Gastrocnemius medialis (tissue), 4 donors: ENCODE results near the gene GPR89A. TPM values are rescaled to one million over a fixed set of nuclear protein-coding genes. Genes with fewer than 3 reads are reported as not detected.
"Not testable (repeated sequence)": the region's sequence is repeated elsewhere in the genome, so short reads cannot be mapped to it uniquely, and the experiment has no call there.

ENCODE experiments used
- ATAC-seq, 2 donors: fragments of 150-250 bp; one replicate each; pipeline ENCODE4 v1.9.1; 2016
- DNase-seq, 2 donors: peaks; one replicate each; pipeline ENCODE4 v3.0.0-alpha.2; 2019
- H3K27ac ChIP-seq, 4 donors: fragments of 200-600 bp; sonication (generic); 1 replicate in 1 of 4; 2 replicates in 3 of 4; pipeline ENCODE4 v1.5.1; 2016 to 2018; ENCODE audit warnings: mild to moderate bottlenecking in 2 of 4, moderate library complexity in 1 of 4
- H3K27me3 ChIP-seq, 3 donors: fragments of 200-600 bp; sonication (generic) in 2 of 3; 1 replicate in 1 of 3; 2 replicates in 2 of 3; pipeline versions ENCODE4 v1.5.1 to v1.6.0; 2016 to 2019; ENCODE audit warnings: mild to moderate bottlenecking in 1 of 3, moderate library complexity in 1 of 3
- H3K36me3 ChIP-seq, 2 donors: fragments of 200-600 bp; sonication (generic) in 1 of 2; one replicate each; pipeline ENCODE4 v1.5.1; 2017 to 2018
- H3K4me1 ChIP-seq, 2 donors: fragments of 200-600 bp; sonication (generic) in 1 of 2; one replicate each; pipeline ENCODE4 v1.5.1; 2016 to 2017; ENCODE audit warnings: mild to moderate bottlenecking in 2 of 2
- H3K4me3 ChIP-seq, 4 donors: fragments of 200-600 bp; sonication (generic) in 3 of 4; 1 replicate in 1 of 4; 2 replicates in 3 of 4; pipeline ENCODE4 v1.5.1; 2016 to 2019; ENCODE audit warnings: mild to moderate bottlenecking in 2 of 4
- H3K9me3 ChIP-seq, 3 donors: fragments of 200-600 bp; sonication (generic) in 2 of 3; 1 replicate in 1 of 3; 2 replicates in 2 of 3; pipeline ENCODE4 v1.5.1; 2016 to 2019
- CTCF ChIP-seq, 5 experiments: fragments of 450-650 bp in 3 of 5; fragments of 200-600 bp in 2 of 5; sonication (generic) in 2 of 5; IDR thresholded peaks in 4 of 5; conservative IDR thresholded peaks in 1 of 5; 1 replicate in 4 of 5; 2 replicates in 1 of 5; pipeline ENCODE4 v1.5.1; 2016 to 2019; ENCODE audit warnings: antibody characterized with exemption in 5 of 5, mild to moderate bottlenecking in 3 of 5, moderate library complexity in 3 of 5
- POLR2A ChIP-seq, 2 donors: fragments of 450-650 bp; IDR thresholded peaks; one replicate each; pipeline ENCODE4 v1.6.1; 2017; ENCODE audit warnings: antibody characterized with exemption in 2 of 2, mild to moderate bottlenecking in 2 of 2, moderate library complexity in 2 of 2
- in situ Hi-C, 4 donors: fragments of 200-750 bp; cut with MboI; loops; one replicate each; pipeline versions ENCODE4 v1.15.0 to v1.8.0; 2017; ENCODE audit warnings: low sequenced_read_pairs in 4 of 4
- intact Hi-C: fragments of 100-400 bp; cut with DNase I; formaldehyde crosslinking; loops from one replicate; pipeline ENCODE4 v1.15.1; 2023; ENCODE audit warnings: low total_unique reads
- total RNA-seq, 4 donors: library from RNA; depleted of rRNA; stranded (reverse); fragments of >200 nt; gene quantifications; one replicate each; pipeline versions ENCODE4 v1.1.0 to v1.2.3, GENCODE V29; 2016

The GPR89A gene
- total RNA-seq, 4 donors from 2014 or later = 9.0 to 27.0 (median 19.4) TPM

GRCh38 chr1:145716641-145717345 lies 109.0 kb downstream of the GPR89A start:
- intact Hi-C loops (no loop called here), in situ Hi-C loops (no loop called here)
- H3K27me3 ChIP-seq = no peaks in the 10 kb centered on the region
- H3K27ac ChIP-seq = no peak overlapping the region
- TF ChIP-seq CTCF (IDR thresholded peaks at IDR 0.05 in 4 of 5, conservative IDR thresholded peaks at IDR 0.05 in 1 of 5) (no peak), POLR2A (IDR thresholded peaks at IDR 0.05) (no peak)
- ATAC-seq = no peak
- no peak for DNase-seq
- H3K4me3 ChIP-seq = no peak overlapping the region
- no peaks in the 10 kb centered on the region for H3K9me3 ChIP-seq
- H3K4me1 ChIP-seq = peaks cover 0 to 11% of the 10 kb centered on the region in 2 donors
- no peaks in the 10 kb centered on the region for H3K36me3 ChIP-seq

- ATAC-seq = no peak
- DNase-seq = no peak
- Histone ChIP-seq H3K9me3 (no peaks in the 10 kb centered on the region), H3K27me3 (no peaks in the 10 kb centered on the region), H3K36me3 (no peaks in the 10 kb centered on the region), H3K4me1 (peaks cover 0 to 11% of the 10 kb centered on the region in 2 donors), H3K27ac (no peak overlapping the region), H3K4me3 (no peak overlapping the region)
- in situ Hi-C loops (no loop called here), intact Hi-C loops (no loop called here)
- TF ChIP-seq POLR2A (IDR thresholded peaks at IDR 0.05) (no peak), CTCF (IDR thresholded peaks at IDR 0.05 in 4 of 5, conservative IDR thresholded peaks at IDR 0.05 in 1 of 5) (no peak)
Observed at GRCh38 chr1:145717833-145718232, 110.0 kb downstream of the GPR89A start.

GRCh38 chr1:145718465-145718864 lies 110.7 kb downstream of the GPR89A start:
- H3K36me3 ChIP-seq, H3K27ac ChIP-seq, intact Hi-C loops, H3K27me3 ChIP-seq, H3K9me3 ChIP-seq, ATAC-seq, DNase-seq, in situ Hi-C loops, H3K4me3 ChIP-seq: not testable (repeated sequence)
- H3K4me1 ChIP-seq = peaks cover 0 to 11% of the 10 kb centered on the region in 2 donors

GRCh38 chr1:145719230-145720079 lies 111.7 kb downstream of the GPR89A start, which contains the start of gene CD160:
Gene CD160 (plus strand): TSS chr1:145719499. CDS start chr1:145728328, 8,829 bp downstream.
- no peaks in the 10 kb centered on the region for H3K9me3 ChIP-seq
- in situ Hi-C loops = no loop called here
- ATAC-seq (no peak), DNase-seq (no peak)
- no peak for TF ChIP-seq POLR2A (IDR thresholded peaks at IDR 0.05)
- TF ChIP-seq CTCF (IDR thresholded peaks at IDR 0.05 in 4 of 5, conservative IDR thresholded peaks at IDR 0.05 in 1 of 5) = no peak
- no peaks in the 10 kb centered on the region for H3K36me3 ChIP-seq
- H3K27ac ChIP-seq = no peak within 1 kb of the TSS
- intact Hi-C loops = no loop called here
- no peak within 1 kb of the TSS for H3K4me3 ChIP-seq
- H3K4me1 ChIP-seq = peaks cover 0 to 11% of the 10 kb centered on the region in 2 donors
- H3K27me3 ChIP-seq = no peaks in the 10 kb centered on the region

Other genes with a start within 250 kb of the GPR89A start
- under 1 TPM; 0.20 to 0.92 (median 0.55) TPM for gene NBPF20, start 182.4 kb upstream of the GPR89A start, total RNA-seq
- under 1 TPM in 1 of 4 donors, not detected in 3; 0.44 TPM for gene PDZK1, start 99.4 kb downstream of the GPR89A start, total RNA-seq
- not detected for gene CD160, start 111.5 kb downstream of the GPR89A start, total RNA-seq
- 10 to 100 TPM; 16.1 to 65.4 (median 37.3) TPM for gene RNF115, start 216.1 kb downstream of the GPR89A start, total RNA-seq
- gene POLR3C, start 216.2 kb downstream of the GPR89A start, total RNA-seq = 10 to 100 TPM; 23.0 to 27.8 (median 26.4) TPM
- gene NUDT17, start 237.6 kb downstream of the GPR89A start, total RNA-seq = 1 to 10 TPM in 1 of 4 donors, under 1 TPM in 2, not detected in 1; 0.46 to 2.2 (median 0.51) TPM